Measurements from ENCODE around the gene TFPI.

DNA sequence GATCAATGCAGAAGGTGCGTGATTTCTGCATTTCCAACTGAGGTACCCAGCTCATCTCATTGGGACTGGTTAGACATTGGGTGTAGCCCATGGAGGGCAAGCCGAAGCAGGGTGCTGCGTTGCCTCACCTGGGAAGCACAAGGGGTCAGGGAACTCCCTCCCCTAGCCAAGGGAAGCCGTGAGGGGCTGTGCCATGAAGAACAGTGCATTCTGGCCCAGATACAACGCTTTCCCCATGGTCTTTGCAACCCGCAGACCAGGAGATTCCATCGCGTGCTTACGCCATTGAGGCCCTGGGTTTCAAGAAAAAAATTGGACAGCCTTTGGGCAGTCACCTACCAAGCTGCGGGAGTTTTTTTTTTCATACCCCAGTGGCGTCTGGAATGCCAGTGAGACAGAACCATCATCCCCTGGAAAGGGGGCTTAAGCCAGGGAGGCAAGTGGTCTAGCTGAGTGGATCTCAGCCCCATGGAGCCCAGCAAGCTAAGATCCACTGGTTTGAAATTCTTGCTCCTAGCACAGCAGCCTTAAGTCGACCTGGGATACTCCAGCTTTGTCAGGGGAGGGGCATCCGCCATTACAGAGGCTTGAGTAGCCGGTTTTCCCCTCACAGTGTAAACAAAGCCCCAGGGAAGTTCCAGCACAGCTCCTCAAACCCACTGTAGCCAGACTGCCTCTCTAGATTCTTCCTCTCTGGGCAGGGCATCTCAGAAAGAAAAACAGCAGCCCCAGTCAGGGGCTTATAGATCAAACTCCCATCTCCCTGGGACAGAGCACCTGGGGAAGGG lies 21.7 kb downstream of the TFPI start:
- TF ChIP-seq, protein P1, sequence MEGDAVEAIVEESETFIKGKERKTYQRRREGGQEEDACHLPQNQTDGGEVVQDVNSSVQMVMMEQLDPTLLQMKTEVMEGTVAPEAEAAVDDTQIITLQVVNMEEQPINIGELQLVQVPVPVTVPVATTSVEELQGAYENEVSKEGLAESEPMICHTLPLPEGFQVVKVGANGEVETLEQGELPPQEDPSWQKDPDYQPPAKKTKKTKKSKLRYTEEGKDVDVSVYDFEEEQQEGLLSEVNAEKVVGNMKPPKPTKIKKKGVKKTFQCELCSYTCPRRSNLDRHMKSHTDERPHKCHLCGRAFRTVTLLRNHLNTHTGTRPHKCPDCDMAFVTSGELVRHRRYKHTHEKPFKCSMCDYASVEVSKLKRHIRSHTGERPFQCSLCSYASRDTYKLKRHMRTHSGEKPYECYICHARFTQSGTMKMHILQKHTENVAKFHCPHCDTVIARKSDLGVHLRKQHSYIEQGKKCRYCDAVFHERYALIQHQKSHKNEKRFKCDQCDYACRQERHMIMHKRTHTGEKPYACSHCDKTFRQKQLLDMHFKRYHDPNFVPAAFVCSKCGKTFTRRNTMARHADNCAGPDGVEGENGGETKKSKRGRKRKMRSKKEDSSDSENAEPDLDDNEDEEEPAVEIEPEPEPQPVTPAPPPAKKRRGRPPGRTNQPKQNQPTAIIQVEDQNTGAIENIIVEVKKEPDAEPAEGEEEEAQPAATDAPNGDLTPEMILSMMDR (IDR thresholded peaks at IDR 0.05) = no peak
- TF ChIP-seq, protein P2, sequence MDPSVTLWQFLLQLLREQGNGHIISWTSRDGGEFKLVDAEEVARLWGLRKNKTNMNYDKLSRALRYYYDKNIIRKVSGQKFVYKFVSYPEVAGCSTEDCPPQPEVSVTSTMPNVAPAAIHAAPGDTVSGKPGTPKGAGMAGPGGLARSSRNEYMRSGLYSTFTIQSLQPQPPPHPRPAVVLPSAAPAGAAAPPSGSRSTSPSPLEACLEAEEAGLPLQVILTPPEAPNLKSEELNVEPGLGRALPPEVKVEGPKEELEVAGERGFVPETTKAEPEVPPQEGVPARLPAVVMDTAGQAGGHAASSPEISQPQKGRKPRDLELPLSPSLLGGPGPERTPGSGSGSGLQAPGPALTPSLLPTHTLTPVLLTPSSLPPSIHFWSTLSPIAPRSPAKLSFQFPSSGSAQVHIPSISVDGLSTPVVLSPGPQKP (IDR thresholded peaks at IDR 0.05; ENCODE audit: low read depth, low read length) = no peak
- TF ChIP-seq, protein P3, sequence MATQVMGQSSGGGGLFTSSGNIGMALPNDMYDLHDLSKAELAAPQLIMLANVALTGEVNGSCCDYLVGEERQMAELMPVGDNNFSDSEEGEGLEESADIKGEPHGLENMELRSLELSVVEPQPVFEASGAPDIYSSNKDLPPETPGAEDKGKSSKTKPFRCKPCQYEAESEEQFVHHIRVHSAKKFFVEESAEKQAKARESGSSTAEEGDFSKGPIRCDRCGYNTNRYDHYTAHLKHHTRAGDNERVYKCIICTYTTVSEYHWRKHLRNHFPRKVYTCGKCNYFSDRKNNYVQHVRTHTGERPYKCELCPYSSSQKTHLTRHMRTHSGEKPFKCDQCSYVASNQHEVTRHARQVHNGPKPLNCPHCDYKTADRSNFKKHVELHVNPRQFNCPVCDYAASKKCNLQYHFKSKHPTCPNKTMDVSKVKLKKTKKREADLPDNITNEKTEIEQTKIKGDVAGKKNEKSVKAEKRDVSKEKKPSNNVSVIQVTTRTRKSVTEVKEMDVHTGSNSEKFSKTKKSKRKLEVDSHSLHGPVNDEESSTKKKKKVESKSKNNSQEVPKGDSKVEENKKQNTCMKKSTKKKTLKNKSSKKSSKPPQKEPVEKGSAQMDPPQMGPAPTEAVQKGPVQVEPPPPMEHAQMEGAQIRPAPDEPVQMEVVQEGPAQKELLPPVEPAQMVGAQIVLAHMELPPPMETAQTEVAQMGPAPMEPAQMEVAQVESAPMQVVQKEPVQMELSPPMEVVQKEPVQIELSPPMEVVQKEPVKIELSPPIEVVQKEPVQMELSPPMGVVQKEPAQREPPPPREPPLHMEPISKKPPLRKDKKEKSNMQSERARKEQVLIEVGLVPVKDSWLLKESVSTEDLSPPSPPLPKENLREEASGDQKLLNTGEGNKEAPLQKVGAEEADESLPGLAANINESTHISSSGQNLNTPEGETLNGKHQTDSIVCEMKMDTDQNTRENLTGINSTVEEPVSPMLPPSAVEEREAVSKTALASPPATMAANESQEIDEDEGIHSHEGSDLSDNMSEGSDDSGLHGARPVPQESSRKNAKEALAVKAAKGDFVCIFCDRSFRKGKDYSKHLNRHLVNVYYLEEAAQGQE (IDR thresholded peaks at IDR 0.05) = no peak
- TF ChIP-seq EP300 (IDR thresholded peaks at IDR 0.05) (no peak), ZC3H11A (IDR thresholded peaks at IDR 0.05) (no peak), RAD21 (conservative IDR thresholded peaks at IDR 0.05 in 1 of 2, IDR thresholded peaks at IDR 0.05 in 1 of 2) (no peak), POLR2AphosphoS2 (conservative IDR thresholded peaks at IDR 0.05; ENCODE audit: low read length) (no peak), SMC3 (IDR thresholded peaks at IDR 0.05) (no peak), TP53 (CRISPR knock-in tag; IDR thresholded peaks at IDR 0.05) (no peak), POLR2A (IDR thresholded peaks at IDR 0.05; ENCODE audit: low read length) (no peak), HOXB13 (CRISPR knock-in tag; IDR thresholded peaks at IDR 0.05; ENCODE audit: low read depth) (no peak), ZFP36 (IDR thresholded peaks at IDR 0.05; ENCODE audit: borderline replicate concordance, partially characterized antibody) (no peak)
- TF ChIP-seq, protein P4, sequence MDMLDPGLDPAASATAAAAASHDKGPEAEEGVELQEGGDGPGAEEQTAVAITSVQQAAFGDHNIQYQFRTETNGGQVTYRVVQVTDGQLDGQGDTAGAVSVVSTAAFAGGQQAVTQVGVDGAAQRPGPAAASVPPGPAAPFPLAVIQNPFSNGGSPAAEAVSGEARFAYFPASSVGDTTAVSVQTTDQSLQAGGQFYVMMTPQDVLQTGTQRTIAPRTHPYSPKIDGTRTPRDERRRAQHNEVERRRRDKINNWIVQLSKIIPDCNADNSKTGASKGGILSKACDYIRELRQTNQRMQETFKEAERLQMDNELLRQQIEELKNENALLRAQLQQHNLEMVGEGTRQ (IDR thresholded peaks at IDR 0.05) = no peak

Measured in A549 (cell line).